GM12878 (cell line): ENCODE data around the gene EHD2. TPM values are rescaled to one million over a fixed set of nuclear protein-coding genes. Genes with fewer than 3 reads are reported as not detected.

Experiments used
- ATF7 ChIP-seq: fragments of 450-650 bp; IDR thresholded peaks from 2 replicates; pipeline ENCODE4 v1.6.1; 2016; ENCODE audit warnings: low read depth, mild to moderate bottlenecking
- CHD4 ChIP-seq: fragments of 200-600 bp; sonication (generic); IDR thresholded peaks from 2 replicates; pipeline ENCODE4 v1.6.1; 2016; ENCODE audit warnings: mild to moderate bottlenecking
- CTCF ChIP-seq, 3 experiments: IDR thresholded peaks in 2 of 3; conservative IDR thresholded peaks in 1 of 3; 2 replicates each; pipeline ENCODE4 v1.5.1; 2011; ENCODE audit warnings: low read depth in 3 of 3, low read length in 3 of 3, mild to moderate bottlenecking in 3 of 3, control low read depth in 2 of 3, moderate library complexity in 2 of 3, inconsistent platforms in 1 of 3, mixed read lengths in 1 of 3; ENCODE audit not compliant: control insufficient read depth in 2 of 3, insufficient read depth in 1 of 3; ENCODE audit errors: extremely low read depth in 1 of 3
- DPF2 ChIP-seq: fragments of 450-650 bp; IDR thresholded peaks from 2 replicates; pipeline ENCODE4 v1.6.1; 2017; ENCODE audit warnings: mild to moderate bottlenecking
- ESRRA ChIP-seq: IDR thresholded peaks from 2 replicates; pipeline ENCODE4 v1.6.1; 2012; ENCODE audit warnings: mild to moderate bottlenecking, low read length, improper control_type of control experiment
- FOXK2 ChIP-seq: fragments of 450-650 bp; IDR thresholded peaks from 2 replicates; pipeline ENCODE4 v1.6.1; 2017; ENCODE audit warnings: mild to moderate bottlenecking, moderate library complexity
- HCFC1 ChIP-seq: fragments of 150-350 bp; IDR thresholded peaks from 2 replicates; pipeline ENCODE4 v1.6.1; 2014; ENCODE audit warnings: low read length
- IKZF2 ChIP-seq, 2 experiments: fragments of 450-650 bp; IDR thresholded peaks; 2 replicates each; pipeline ENCODE4 v1.6.1; 2017; ENCODE audit warnings: mild to moderate bottlenecking in 2 of 2, moderate library complexity in 2 of 2
- LARP7 ChIP-seq: fragments of 450-650 bp; IDR thresholded peaks from 2 replicates; pipeline ENCODE4 v1.6.1; 2017; ENCODE audit warnings: mild to moderate bottlenecking
- NFYB ChIP-seq: IDR thresholded peaks from 2 replicates; pipeline ENCODE4 v1.6.1; 2011; ENCODE audit warnings: low read depth, mild to moderate bottlenecking, low read length, improper control_type of control experiment, moderate library complexity; ENCODE audit not compliant: insufficient read depth
- PAX8 ChIP-seq: fragments of 450-650 bp; IDR thresholded peaks from 2 replicates; pipeline ENCODE4 v1.6.1; 2017; ENCODE audit warnings: mild to moderate bottlenecking, moderate library complexity
- PML ChIP-seq: IDR thresholded peaks from 2 replicates; pipeline ENCODE4 v1.6.1; 2012; ENCODE audit warnings: low read length, inconsistent platforms
- POLR2AphosphoS5 ChIP-seq: IDR thresholded peaks from 2 replicates; pipeline ENCODE4 v1.6.1; 2011; ENCODE audit warnings: mild to moderate bottlenecking, low read length, inconsistent platforms
- POU2F2 ChIP-seq: IDR thresholded peaks from 3 replicates; pipeline ENCODE4 v1.6.1; 2011; ENCODE audit warnings: low read depth, mild to moderate bottlenecking, low read length, borderline replicate concordance
- RB1 ChIP-seq: fragments of 450-650 bp; formaldehyde crosslinking; IDR thresholded peaks from 2 replicates; pipeline ENCODE4 v1.6.1; 2017; ENCODE audit warnings: mild to moderate bottlenecking, borderline replicate concordance
- SMARCA5 ChIP-seq: fragments of 450-650 bp; IDR thresholded peaks from 2 replicates; pipeline ENCODE4 v1.6.1; 2017; ENCODE audit warnings: mild to moderate bottlenecking
- SMC3 ChIP-seq: IDR thresholded peaks from 2 replicates; pipeline ENCODE4 v1.6.1; 2011; ENCODE audit warnings: low read length, improper control_type of control experiment, borderline replicate concordance
- STAT1 ChIP-seq: fragments of 450-650 bp; conservative IDR thresholded peaks from 2 replicates; pipeline ENCODE4 v1.6.1; 2014; ENCODE audit warnings: antibody characterized with exemption, mild to moderate bottlenecking
- TCF3 ChIP-seq: IDR thresholded peaks from 2 replicates; pipeline ENCODE4 v1.6.1; 2012; ENCODE audit warnings: low read depth, mild to moderate bottlenecking, low read length, borderline replicate concordance; ENCODE audit not compliant: insufficient read depth
- ZBTB40 ChIP-seq: fragments of 450-650 bp; IDR thresholded peaks from 2 replicates; pipeline ENCODE4 v1.6.1; 2016; ENCODE audit warnings: mild to moderate bottlenecking, moderate library complexity, borderline replicate concordance
- ZNF207 ChIP-seq: fragments of 450-650 bp; IDR thresholded peaks from 2 replicates; pipeline ENCODE4 v1.6.1; 2014; ENCODE audit warnings: antibody characterized with exemption, mild to moderate bottlenecking, borderline replicate concordance
- polyA plus RNA-seq, 11 experiments: library from polyadenylated mRNA; depleted of rRNA in 4 of 11; unstranded in 6 of 11; stranded (reverse) in 5 of 11; fragments of >200 nt; fragmentation: Nextera tagmentation in 4 of 11; fragmentation: Illumina TruSeq in 1 of 11; extraction: Ambion mirVana in 4 of 11; extraction: Trizol in 1 of 11; gene quantifications; 1 replicate in 1 of 11; 2 replicates in 10 of 11; pipeline versions ENCODE4 v1.2.1 to v1.2.3, GENCODE V29; 2011 to 2016; ENCODE audit warnings: inconsistent platforms in 2 of 11, missing spikeins in 2 of 11, low read depth in 1 of 11
- total RNA-seq, 4 experiments: library from RNA; depleted of rRNA in 3 of 4; stranded (reverse); fragments of >200 nt in 3 of 4; fragmentation: Illumina TruSeq in 1 of 4; extraction: Trizol in 1 of 4; gene quantifications; 2 replicates each; pipeline versions ENCODE4 v1.2.1 to v1.2.3, GENCODE V29; 2013 to 2021
- TF ChIP-seq, protein P1 (sequence below): fragments of 450-650 bp; IDR thresholded peaks from 2 replicates; pipeline ENCODE4 v1.6.1; 2017; ENCODE audit warnings: low read depth, mild to moderate bottlenecking, moderate library complexity

The EHD2 gene
- total and polyA plus RNA-seq, 10 of the 15 experiments (the other 5 are each of a cell fraction or from before 2014, with no cell fraction given) = 0.12 to 0.24 (median 0.23) TPM; not detected in 7

GRCh38 chr19:47749326-47749725, 36.1 kb downstream of the EHD2 start (continued):
- TF ChIP-seq ATF7 (peak; percentile 61; the same call in 1 of the 2 replicates), ZNF207 (no peak), PAX8 (no peak), DPF2 (peak; percentile 62; the same call in 1 of the 2 replicates), CTCF (IDR thresholded peaks at IDR 0.05 in 2 of 3, conservative IDR thresholded peaks at IDR 0.05 in 1 of 3; ENCODE audit: control insufficient read depth in 2 of 3, extremely low read depth in 1 of 3, insufficient read depth in 1 of 3, low read depth in 3 of 3, low read length in 3 of 3) (no peak), TCF3 (no peak), PML (peak; percentile 77), ZBTB40 (no peak), ESRRA (no peak), RB1 (no peak), CHD4 (no peak), LARP7 (no peak), POLR2AphosphoS5 (0 out of 2 replicates have a peak, but pooled peaks have one; percentile 46), STAT1 (no peak), IKZF2 (IDR thresholded peaks at IDR 0.05) (peak; percentile 28 to 50; a peak in 2 of 4 replicates), SMARCA5 (no peak), FOXK2 (no peak), HCFC1 (no peak), POU2F2 (no peak), SMC3 (no peak), NFYB (no peak)
- TF ChIP-seq, protein P1, sequence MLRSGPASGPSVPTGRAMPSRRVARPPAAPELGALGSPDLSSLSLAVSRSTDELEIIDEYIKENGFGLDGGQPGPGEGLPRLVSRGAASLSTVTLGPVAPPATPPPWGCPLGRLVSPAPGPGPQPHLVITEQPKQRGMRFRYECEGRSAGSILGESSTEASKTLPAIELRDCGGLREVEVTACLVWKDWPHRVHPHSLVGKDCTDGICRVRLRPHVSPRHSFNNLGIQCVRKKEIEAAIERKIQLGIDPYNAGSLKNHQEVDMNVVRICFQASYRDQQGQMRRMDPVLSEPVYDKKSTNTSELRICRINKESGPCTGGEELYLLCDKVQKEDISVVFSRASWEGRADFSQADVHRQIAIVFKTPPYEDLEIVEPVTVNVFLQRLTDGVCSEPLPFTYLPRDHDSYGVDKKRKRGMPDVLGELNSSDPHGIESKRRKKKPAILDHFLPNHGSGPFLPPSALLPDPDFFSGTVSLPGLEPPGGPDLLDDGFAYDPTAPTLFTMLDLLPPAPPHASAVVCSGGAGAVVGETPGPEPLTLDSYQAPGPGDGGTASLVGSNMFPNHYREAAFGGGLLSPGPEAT = no peak
